ENCODE data around the gene RNASEH2A.

DNA sequence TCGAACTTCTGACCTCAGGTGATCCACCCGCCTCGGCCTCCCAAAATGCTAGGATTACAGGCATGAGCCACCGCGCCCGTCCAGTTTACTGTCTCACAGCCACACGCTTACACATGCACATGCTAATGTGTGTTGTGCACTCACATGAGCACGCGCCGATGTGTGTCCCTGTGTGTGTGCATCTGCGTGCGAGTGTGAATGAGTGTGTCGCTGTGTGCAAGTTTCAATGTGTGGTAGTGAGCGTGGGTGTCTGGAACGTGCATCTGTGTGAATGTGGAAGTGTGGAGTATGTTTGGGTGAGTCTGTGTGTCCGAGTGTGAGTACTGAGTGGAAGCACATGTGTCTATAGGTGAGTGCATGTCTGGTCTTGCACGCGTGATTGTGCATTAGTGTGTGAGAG is 36.1 kb downstream of the RNASEH2A start:
- TF ChIP-seq, protein P1, sequence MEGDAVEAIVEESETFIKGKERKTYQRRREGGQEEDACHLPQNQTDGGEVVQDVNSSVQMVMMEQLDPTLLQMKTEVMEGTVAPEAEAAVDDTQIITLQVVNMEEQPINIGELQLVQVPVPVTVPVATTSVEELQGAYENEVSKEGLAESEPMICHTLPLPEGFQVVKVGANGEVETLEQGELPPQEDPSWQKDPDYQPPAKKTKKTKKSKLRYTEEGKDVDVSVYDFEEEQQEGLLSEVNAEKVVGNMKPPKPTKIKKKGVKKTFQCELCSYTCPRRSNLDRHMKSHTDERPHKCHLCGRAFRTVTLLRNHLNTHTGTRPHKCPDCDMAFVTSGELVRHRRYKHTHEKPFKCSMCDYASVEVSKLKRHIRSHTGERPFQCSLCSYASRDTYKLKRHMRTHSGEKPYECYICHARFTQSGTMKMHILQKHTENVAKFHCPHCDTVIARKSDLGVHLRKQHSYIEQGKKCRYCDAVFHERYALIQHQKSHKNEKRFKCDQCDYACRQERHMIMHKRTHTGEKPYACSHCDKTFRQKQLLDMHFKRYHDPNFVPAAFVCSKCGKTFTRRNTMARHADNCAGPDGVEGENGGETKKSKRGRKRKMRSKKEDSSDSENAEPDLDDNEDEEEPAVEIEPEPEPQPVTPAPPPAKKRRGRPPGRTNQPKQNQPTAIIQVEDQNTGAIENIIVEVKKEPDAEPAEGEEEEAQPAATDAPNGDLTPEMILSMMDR (IDR thresholded peaks at IDR 0.05): no peak
- no peak for TF ChIP-seq POLR2A (IDR thresholded peaks at IDR 0.05)
